Lung microvascular endothelial cell (primary cell): ENCODE data around the gene INPP5J. TPM values are rescaled to one million over a fixed set of nuclear protein-coding genes. Genes with fewer than 3 reads are reported as not detected.
"Not testable (repeated sequence)": the region's sequence is repeated elsewhere in the genome, so short reads cannot be mapped to it uniquely, and the experiment has no call there.

ENCODE experiments used
- DNase-seq, 2 donors: peaks; one replicate each; pipeline versions ENCODE4 v3.0.0 to v3.0.0-alpha.2; 2010; ENCODE audit warnings: low read depth in 2 of 2
- total RNA-seq: library from RNA; depleted of rRNA; stranded (reverse); fragments of >200 nt; gene quantifications from 2 replicates; pipeline ENCODE4 v1.2.1, GENCODE V29; 2014

The INPP5J gene
- total RNA-seq, 1 donor from 2014 or later, result under 0.01 TPM

- DNase-seq, result peak; percentile 69 to 90
Observed at GRCh38 chr22:31102441-31103081, 20.2 kb upstream of the INPP5J start.

- DNase-seq, result no peak
Observed at GRCh38 chr22:31103111-31103510, 19.7 kb upstream of the INPP5J start.

GRCh38 chr22:31103899-31104694 lies 18.7 kb upstream of the INPP5J start:
- no peak for DNase-seq

- DNase-seq, result peak in 1 of 2 donors; percentile 46
Observed at GRCh38 chr22:31104869-31105268, 17.9 kb upstream of the INPP5J start.

- no peak for DNase-seq
Observed at GRCh38 chr22:31105282-31105929, 17.4 kb upstream of the INPP5J start.

- DNase-seq, result peak in 1 of 2 donors; percentile 16
Observed at GRCh38 chr22:31106001-31106571, 16.7 kb upstream of the INPP5J start.

GRCh38 chr22:31106731-31107177 lies 16.0 kb upstream of the INPP5J start:
- DNase-seq, result peak; percentile 36 to 49

- peak; percentile 97 to 98 for DNase-seq
Observed at GRCh38 chr22:31107178-31107893, 15.4 kb upstream of the INPP5J start, which contains the start of gene SELENOM. TSS of gene SELENOM (minus strand) at chr22:31107568. CDS start at chr22:31107505, 63 bp downstream.

- no peak for DNase-seq
Observed at GRCh38 chr22:31107894-31108218, 14.9 kb upstream of the INPP5J start.

GRCh38 chr22:31112547-31113091 lies 10.1 kb upstream of the INPP5J start:
- DNase-seq, result not testable (repeated sequence)

GRCh38 chr22:31118046-31118820 lies 4.5 kb upstream of the INPP5J start:
- no peak for DNase-seq

- DNase-seq, result no peak
Observed at GRCh38 chr22:31119026-31119717, 3.6 kb upstream of the INPP5J start.

GRCh38 chr22:31120230-31120629 lies 2.5 kb upstream of the INPP5J start:
- no peak for DNase-seq

GRCh38 chr22:31120642-31121041 lies 2.1 kb upstream of the INPP5J start:
- no peak for DNase-seq

GRCh38 chr22:31121403-31121802 lies 1.4 kb upstream of the INPP5J start:
- DNase-seq, result no peak

- no peak for DNase-seq
Observed at GRCh38 chr22:31122196-31122531, 602 bp upstream of the INPP5J start.

- DNase-seq, result no peak
Observed at GRCh38 chr22:31123292-31123602, 481 bp downstream of the INPP5J start.

- DNase-seq, result no peak
Observed at GRCh38 chr22:31124290-31124689, 1.5 kb downstream of the INPP5J start.

GRCh38 chr22:31124811-31125465 lies 2.2 kb downstream of the INPP5J start:
- no peak for DNase-seq
